Measurements from ENCODE around the gene LAMC3.

LAMC3 gene

GRCh38 chr9:130972957-130973685 is 35.9 kb upstream of the LAMC3 start:
- no peak for TF ChIP-seq CTCF (conservative IDR thresholded peaks at IDR 0.05; ENCODE audit: low read depth, low read length)
- no peaks in the 10 kb centered on the region for H3K4me1 ChIP-seq (ENCODE audit: low read depth, poor library complexity, severe bottlenecking)
- no peak overlapping the region for H3K9ac ChIP-seq
- no peak overlapping the region for H3K27ac ChIP-seq
- H3K27me3 ChIP-seq (ENCODE audit: insufficient read depth, low read depth): peaks cover 100% of the 10 kb centered on the region
- H2AFZ ChIP-seq (ENCODE audit: low read depth): no peak overlapping the region
- H3K79me2 ChIP-seq (ENCODE audit: insufficient read depth, low read depth): no peaks in the 10 kb centered on the region
- no peak overlapping the region for H3K4me3 ChIP-seq (IDR thresholded peaks at IDR 0.05; ENCODE audit: insufficient read depth, low read depth, low read length)
- H3K36me3 ChIP-seq (ENCODE audit: insufficient read depth): no peaks in the 10 kb centered on the region
- no peaks in the 10 kb centered on the region for H4K20me1 ChIP-seq (ENCODE audit: insufficient read depth)
- no peak overlapping the region for H3K4me2 ChIP-seq

GRCh38 chr9:130973686-130974281 is 35.2 kb upstream of the LAMC3 start:
- no peak overlapping the region for H2AFZ ChIP-seq (ENCODE audit: low read depth)
- TF ChIP-seq CTCF (conservative IDR thresholded peaks at IDR 0.05; ENCODE audit: low read depth, low read length): no peak
- no peak overlapping the region for H3K4me2 ChIP-seq
- no peaks in the 10 kb centered on the region for H4K20me1 ChIP-seq (ENCODE audit: insufficient read depth)
- no peaks in the 10 kb centered on the region for H3K79me2 ChIP-seq (ENCODE audit: insufficient read depth, low read depth)
- H3K27ac ChIP-seq: no peak overlapping the region
- peaks cover 98% of the 10 kb centered on the region for H3K27me3 ChIP-seq (ENCODE audit: insufficient read depth, low read depth)
- no peak overlapping the region for H3K9ac ChIP-seq
- H3K4me3 ChIP-seq (IDR thresholded peaks at IDR 0.05; ENCODE audit: insufficient read depth, low read depth, low read length): no peak overlapping the region
- no peaks in the 10 kb centered on the region for H3K4me1 ChIP-seq (ENCODE audit: low read depth, poor library complexity, severe bottlenecking)
- H3K36me3 ChIP-seq (ENCODE audit: insufficient read depth): no peaks in the 10 kb centered on the region

- Histone ChIP-seq H2AFZ (ENCODE audit: low read depth) (no peak overlapping the region), H3K4me2 (no peak overlapping the region), H3K79me2 (ENCODE audit: insufficient read depth, low read depth) (no peaks in the 10 kb centered on the region), H3K27ac (no peak overlapping the region), H3K4me3 (IDR thresholded peaks at IDR 0.05; ENCODE audit: insufficient read depth, low read depth, low read length) (no peak overlapping the region), H3K27me3 (ENCODE audit: insufficient read depth, low read depth) (peaks cover 95% of the 10 kb centered on the region), H4K20me1 (ENCODE audit: insufficient read depth) (no peaks in the 10 kb centered on the region), H3K4me1 (ENCODE audit: low read depth, poor library complexity, severe bottlenecking) (no peaks in the 10 kb centered on the region), H3K9ac (no peak overlapping the region), H3K36me3 (ENCODE audit: insufficient read depth) (no peaks in the 10 kb centered on the region)
- TF ChIP-seq CTCF (conservative IDR thresholded peaks at IDR 0.05; ENCODE audit: low read depth, low read length): no peak
Observed at GRCh38 chr9:130974697-130975096, 34.3 kb upstream of the LAMC3 start.

- Histone ChIP-seq H3K4me3 (IDR thresholded peaks at IDR 0.05; ENCODE audit: insufficient read depth, low read depth, low read length) (no peak overlapping the region), H3K4me2 (no peak overlapping the region), H2AFZ (ENCODE audit: low read depth) (no peak overlapping the region), H3K36me3 (ENCODE audit: insufficient read depth) (no peaks in the 10 kb centered on the region), H3K9ac (no peak overlapping the region), H3K79me2 (ENCODE audit: insufficient read depth, low read depth) (no peaks in the 10 kb centered on the region), H3K27me3 (ENCODE audit: insufficient read depth, low read depth) (peaks cover 95% of the 10 kb centered on the region), H3K4me1 (ENCODE audit: low read depth, poor library complexity, severe bottlenecking) (no peaks in the 10 kb centered on the region), H4K20me1 (ENCODE audit: insufficient read depth) (no peaks in the 10 kb centered on the region), H3K27ac (no peak overlapping the region)
- TF ChIP-seq CTCF (conservative IDR thresholded peaks at IDR 0.05; ENCODE audit: low read depth, low read length): no peak
Observed at GRCh38 chr9:130975156-130975555, 33.8 kb upstream of the LAMC3 start.

Data from KMS-11 (cell line).